ENCODE data around the gene PRELID3B.
A peak's percentile ranks its signal among the peaks of the same experiment; 100 is the strongest.

The PRELID3B gene

GRCh38 chr20:59010321-59010994 is 32.1 kb downstream of the PRELID3B start:
- Histone ChIP-seq H3K4me3 (ENCODE audit: low read depth, low read length) (no peak overlapping the region), H3K27ac (peak overlapping the region; percentile 74), H3K36me3 (replicated peaks) (no peaks in the 10 kb centered on the region), H3K27me3 (replicated peaks) (no peaks in the 10 kb centered on the region)
- in situ Hi-C loops (cut with HindIII; ENCODE audit: low pct_ligation_motif_present, low sequenced_read_pairs) = no loop called here
- DNase-seq = no peak
- TF ChIP-seq, protein P1, sequence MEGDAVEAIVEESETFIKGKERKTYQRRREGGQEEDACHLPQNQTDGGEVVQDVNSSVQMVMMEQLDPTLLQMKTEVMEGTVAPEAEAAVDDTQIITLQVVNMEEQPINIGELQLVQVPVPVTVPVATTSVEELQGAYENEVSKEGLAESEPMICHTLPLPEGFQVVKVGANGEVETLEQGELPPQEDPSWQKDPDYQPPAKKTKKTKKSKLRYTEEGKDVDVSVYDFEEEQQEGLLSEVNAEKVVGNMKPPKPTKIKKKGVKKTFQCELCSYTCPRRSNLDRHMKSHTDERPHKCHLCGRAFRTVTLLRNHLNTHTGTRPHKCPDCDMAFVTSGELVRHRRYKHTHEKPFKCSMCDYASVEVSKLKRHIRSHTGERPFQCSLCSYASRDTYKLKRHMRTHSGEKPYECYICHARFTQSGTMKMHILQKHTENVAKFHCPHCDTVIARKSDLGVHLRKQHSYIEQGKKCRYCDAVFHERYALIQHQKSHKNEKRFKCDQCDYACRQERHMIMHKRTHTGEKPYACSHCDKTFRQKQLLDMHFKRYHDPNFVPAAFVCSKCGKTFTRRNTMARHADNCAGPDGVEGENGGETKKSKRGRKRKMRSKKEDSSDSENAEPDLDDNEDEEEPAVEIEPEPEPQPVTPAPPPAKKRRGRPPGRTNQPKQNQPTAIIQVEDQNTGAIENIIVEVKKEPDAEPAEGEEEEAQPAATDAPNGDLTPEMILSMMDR (IDR thresholded peaks at IDR 0.05; ENCODE audit: low read depth, low read length, missing control alignments) = no peak

DNA sequence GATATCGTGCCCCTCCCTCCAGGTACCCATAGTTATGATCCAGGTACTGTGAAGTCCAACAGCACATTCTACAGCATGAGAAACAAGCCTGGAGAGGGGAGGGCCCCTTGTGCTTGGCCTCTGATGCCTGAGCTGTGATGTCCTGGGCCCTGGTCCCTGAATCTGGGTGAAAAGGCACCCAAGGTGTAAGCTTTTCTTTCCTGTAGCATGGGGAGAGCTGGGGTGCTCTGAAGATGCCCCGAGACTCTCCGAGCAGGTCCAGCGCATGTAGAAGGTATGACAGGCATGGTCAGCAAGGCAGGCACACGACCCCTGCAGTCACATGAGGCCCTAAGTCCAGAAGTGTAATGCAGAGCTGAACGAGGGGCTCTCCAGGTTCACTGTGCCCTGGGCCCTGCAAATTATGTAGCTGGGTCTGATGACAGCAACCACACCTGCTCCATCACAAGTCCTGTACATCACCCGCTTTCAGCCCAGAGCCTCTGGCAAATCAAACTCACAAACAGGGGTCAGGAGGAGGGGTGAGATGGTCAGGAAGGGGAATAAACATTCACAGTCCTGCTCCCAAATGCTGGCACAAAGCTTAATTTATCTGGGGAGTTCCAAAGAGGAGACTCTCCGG is 33.8 kb downstream of the PRELID3B start:
- in situ Hi-C loops (cut with HindIII; ENCODE audit: low pct_ligation_motif_present, low sequenced_read_pairs) = no loop called here

GRCh38 chr20:59007665-59008511 is 34.7 kb downstream of the PRELID3B start:
- no peak for DNase-seq
- in situ Hi-C loops (cut with HindIII; ENCODE audit: low pct_ligation_motif_present, low sequenced_read_pairs) = no loop called here

More for the DNA sequence above, 33.8 kb downstream of the PRELID3B start:
- no peak overlapping the region for H3K4me3 ChIP-seq (ENCODE audit: low read depth, low read length)
- H3K27me3 ChIP-seq (replicated peaks) = no peaks in the 10 kb centered on the region
- no peak overlapping the region for H3K27ac ChIP-seq
- H3K36me3 ChIP-seq (replicated peaks) = no peaks in the 10 kb centered on the region
- no peak for DNase-seq
- TF ChIP-seq, protein P1 (IDR thresholded peaks at IDR 0.05; ENCODE audit: low read depth, low read length, missing control alignments) = no peak

GRCh38 chr20:59006864-59007664 is 35.5 kb downstream of the PRELID3B start, which contains the start of gene CTSZ:
TSS of gene CTSZ (minus strand) at chr20:59007254. CDS start at chr20:59007128, 126 bp downstream.
- DNase-seq = no peak
- Histone ChIP-seq H3K27ac (peak within 1 kb of the TSS; percentile 58), H3K36me3 (replicated peaks) (no peaks in the 10 kb centered on the region), H3K4me3 (ENCODE audit: low read depth, low read length) (peak within 1 kb of the TSS; percentile 60), H3K27me3 (replicated peaks) (no peaks in the 10 kb centered on the region)
- TF ChIP-seq, protein P1 (IDR thresholded peaks at IDR 0.05; ENCODE audit: low read depth, low read length, missing control alignments) = no peak
- in situ Hi-C loops (cut with HindIII; ENCODE audit: low pct_ligation_motif_present, low sequenced_read_pairs) = no loop called here

More at GRCh38 chr20:59007665-59008511, 34.7 kb downstream of the PRELID3B start:
- H3K27me3 ChIP-seq (replicated peaks) = no peaks in the 10 kb centered on the region
- no peaks in the 10 kb centered on the region for H3K36me3 ChIP-seq (replicated peaks)
- H3K4me3 ChIP-seq (ENCODE audit: low read depth, low read length) = peak overlapping the region; percentile 60
- peak overlapping the region; percentile 58 for H3K27ac ChIP-seq
- TF ChIP-seq, protein P1 (IDR thresholded peaks at IDR 0.05; ENCODE audit: low read depth, low read length, missing control alignments) = no peak

DNA sequence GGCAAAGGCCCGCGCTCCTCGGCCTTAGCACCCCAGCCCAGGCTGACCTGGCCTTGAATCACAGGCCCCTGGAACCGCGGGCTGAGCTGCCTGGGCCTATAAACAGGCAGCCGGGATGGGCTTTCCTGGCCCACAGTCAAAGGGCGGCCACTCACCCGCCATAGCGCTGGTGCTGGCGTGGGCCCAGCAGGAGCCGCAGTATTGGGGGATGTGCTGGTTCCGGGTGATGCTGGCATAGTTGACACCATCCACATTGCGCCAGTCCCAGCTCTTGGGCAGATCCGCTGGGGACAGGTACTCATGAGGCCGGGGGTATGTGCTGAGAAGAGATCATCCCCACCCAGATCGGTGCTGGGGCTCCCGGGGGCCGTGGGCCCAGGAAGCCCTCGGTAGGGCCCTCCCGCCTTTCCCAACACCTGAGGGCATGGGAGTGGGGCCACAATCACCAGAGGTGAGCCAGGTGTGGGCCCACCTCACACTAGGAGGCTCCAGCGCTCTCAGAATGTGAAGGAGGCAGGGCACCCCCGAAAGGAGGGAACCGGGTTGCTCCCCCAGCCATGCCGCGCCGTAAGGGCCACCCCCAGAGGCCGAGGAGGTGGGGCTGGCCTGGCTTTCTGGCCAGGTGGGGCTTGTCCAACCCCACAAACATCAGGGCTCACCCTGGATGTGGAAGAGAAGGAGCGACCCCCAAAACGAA is 36.3 kb downstream of the PRELID3B start:
- H3K4me3 ChIP-seq (ENCODE audit: low read depth, low read length) = peak overlapping the region; percentile 60
- TF ChIP-seq, protein P1 (IDR thresholded peaks at IDR 0.05; ENCODE audit: low read depth, low read length, missing control alignments) = no peak
- peaks cover 1% of the 10 kb centered on the region for H3K36me3 ChIP-seq (replicated peaks)
- in situ Hi-C loops (cut with HindIII; ENCODE audit: low pct_ligation_motif_present, low sequenced_read_pairs) = no loop called here
- peak overlapping the region; percentile 58 for H3K27ac ChIP-seq
- DNase-seq = no peak
- no peaks in the 10 kb centered on the region for H3K27me3 ChIP-seq (replicated peaks)

Data from brain microvascular endothelial cell (primary cell).